ES-I3 (cell line): ENCODE measurements around the gene ABCF3.

Experiments used
- H3K36me3 ChIP-seq: 2 replicates; pipeline ENCODE4 v1.6.1; 2013; ENCODE audit warnings: mild to moderate bottlenecking, low read length, control low read depth, moderate library complexity; ENCODE audit not compliant: insufficient read depth
- H3K4me1 ChIP-seq: 2 replicates; pipeline ENCODE4 v1.6.1; 2013; ENCODE audit warnings: mild to moderate bottlenecking, control low read depth, low read length; ENCODE audit not compliant: insufficient read depth
- H3K9ac ChIP-seq: 2 replicates; pipeline ENCODE4 v1.6.1; 2013; ENCODE audit warnings: low read depth, mild to moderate bottlenecking, low read length, moderate library complexity
- H3K9me3 ChIP-seq: 2 replicates; pipeline ENCODE4 v1.6.1; 2013; ENCODE audit warnings: mild to moderate bottlenecking, low read length, moderate library complexity; ENCODE audit not compliant: control insufficient read depth, insufficient read depth

ABCF3 gene

DNA sequence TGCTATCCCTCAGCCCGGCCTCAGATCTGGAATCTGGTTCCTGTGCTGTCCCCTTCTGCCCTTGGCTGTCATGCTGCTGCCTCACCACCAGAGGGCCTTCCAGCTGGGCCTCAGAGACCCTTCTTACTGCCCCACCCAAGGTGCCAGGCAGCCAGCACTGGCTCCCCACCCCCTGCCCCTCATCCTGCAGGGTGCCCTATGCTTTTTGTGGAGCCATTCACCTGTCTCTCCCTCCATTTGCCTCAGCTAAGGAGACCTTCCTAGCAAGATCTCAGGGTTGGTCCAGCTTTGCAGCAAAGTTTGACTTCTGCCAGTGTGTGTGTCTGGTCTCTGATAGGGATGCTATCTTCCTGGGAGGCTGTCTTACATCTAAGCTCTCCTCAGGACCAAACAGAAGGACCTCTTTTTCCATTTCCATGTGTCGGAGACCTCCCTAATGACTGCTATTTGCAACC is 41.5 kb downstream of the ABCF3 start:
- no peak overlapping the region for H3K9ac ChIP-seq

DNA sequence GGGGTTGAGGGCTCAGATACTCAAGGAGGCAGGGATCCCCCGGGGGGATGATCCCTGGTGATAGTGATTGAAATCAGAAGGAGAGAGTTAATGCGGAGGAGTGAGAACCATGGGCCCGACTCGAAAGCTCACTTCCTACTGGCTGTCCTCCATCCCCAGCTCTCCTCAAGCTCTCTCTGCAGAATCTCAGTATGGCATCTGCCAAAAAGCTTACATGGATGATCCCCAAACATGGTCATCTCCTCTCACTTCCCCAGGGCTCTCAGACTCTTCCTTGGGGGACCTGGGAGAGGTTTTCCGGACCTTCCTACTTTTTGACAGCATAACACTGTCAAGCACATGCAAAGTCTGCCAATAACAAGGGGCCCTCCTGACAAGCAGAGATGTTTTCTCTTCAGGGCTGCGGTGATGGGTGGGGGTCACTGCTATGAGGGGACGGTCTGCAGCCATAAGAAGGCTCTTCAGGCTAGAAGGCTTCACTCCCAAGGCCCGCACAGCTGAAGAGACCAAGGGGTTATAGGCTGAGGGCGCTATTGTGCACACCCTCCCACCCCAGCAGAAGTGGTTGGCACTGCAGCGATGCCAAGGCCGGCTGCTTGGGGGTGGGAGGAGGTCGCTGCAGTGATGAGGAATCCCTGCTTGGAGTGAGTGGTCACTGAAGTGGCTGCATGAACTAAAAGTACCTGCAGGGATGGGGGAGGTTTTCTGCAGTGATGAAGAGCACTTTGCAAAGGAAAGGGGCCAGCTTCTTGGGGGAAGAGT is 42.6 kb downstream of the ABCF3 start:
- no peaks in the 10 kb centered on the region for H3K36me3 ChIP-seq
- no peaks in the 10 kb centered on the region for H3K9me3 ChIP-seq
- no peaks in the 10 kb centered on the region for H3K4me1 ChIP-seq
- peak overlapping the region; percentile 50; the same call in 1 of the 2 replicates for H3K9ac ChIP-seq

More for the DNA sequence above, 41.5 kb downstream of the ABCF3 start:
- H3K9me3 ChIP-seq, result no peaks in the 10 kb centered on the region
- H3K4me1 ChIP-seq, result no peaks in the 10 kb centered on the region
- H3K36me3 ChIP-seq, result no peaks in the 10 kb centered on the region

DNA sequence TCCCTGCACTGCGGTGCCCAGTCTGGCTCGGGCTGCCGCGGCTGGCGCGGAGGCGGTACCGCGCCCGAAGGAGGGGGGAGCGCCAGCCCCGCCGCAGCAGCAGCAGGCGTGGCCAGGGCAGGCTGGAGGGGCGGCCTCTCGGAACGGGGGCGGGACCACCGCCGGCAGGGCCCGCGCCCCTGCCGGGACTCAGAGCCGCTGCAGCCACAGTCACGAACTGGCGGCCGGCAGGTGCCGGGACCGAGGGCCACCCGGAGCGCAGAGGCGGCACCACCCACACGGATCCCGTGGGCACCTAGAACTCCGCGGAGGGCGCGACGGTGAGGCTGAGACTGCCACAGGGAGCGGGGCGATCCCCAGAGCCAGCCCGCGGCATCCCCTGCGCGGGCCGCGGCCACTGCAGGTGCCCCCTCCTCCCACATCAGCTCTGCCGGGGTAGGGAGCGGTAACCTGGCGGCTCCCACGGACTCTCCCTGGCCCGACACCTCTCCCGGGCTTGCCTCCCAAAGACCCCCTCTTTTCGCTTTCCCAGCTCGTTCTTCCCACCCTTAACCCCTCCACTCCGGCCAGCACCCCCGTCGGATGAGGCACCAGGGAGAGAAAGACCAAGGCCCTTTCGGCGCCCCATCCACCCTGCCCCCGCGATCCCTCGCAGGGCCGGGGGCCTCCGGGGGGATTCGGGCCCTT is 43.5 kb downstream of the ABCF3 start, which contains the start of gene VWA5B2:
TSS of gene VWA5B2 (plus strand) at position 192 of the 687 bp plus-strand sequence. CDS start 944 bp downstream, outside the sequence.
- H3K4me1 ChIP-seq, result no peaks in the 10 kb centered on the region
- H3K36me3 ChIP-seq, result no peaks in the 10 kb centered on the region
- peak within 1 kb of the TSS; percentile 50; the same call in 1 of the 2 replicates for H3K9ac ChIP-seq
- no peaks in the 10 kb centered on the region for H3K9me3 ChIP-seq

DNA sequence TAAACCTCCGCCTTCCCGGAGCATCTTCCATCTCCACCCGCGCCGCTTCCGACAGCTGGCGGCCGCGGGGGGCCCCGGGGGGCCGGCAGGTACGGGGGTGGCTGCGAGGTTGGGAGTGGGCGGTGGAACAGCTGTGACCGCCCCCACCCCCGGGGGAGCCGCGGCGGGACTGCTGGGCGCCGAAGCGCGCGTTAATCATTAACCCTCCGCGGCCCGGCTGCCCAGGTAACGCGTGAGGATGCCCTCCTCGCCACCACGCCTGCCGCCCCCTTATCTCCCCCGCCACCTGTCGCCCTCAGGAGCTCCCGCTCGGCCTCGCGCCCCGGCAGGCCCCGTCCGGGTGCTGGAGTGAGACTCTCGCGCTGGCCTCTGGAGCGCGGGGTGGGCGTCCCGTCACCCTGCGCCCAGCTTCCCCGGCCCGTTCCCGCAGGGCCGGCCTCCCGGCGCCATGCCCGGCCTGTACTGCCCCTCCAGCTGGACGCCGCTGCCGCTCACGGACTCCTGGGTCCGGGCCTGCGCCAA is 44.1 kb downstream of the ABCF3 start:
- Histone ChIP-seq H3K9ac (peak overlapping the region; percentile 50; the same call in 1 of the 2 replicates), H3K9me3 (no peaks in the 10 kb centered on the region), H3K36me3 (no peaks in the 10 kb centered on the region), H3K4me1 (no peaks in the 10 kb centered on the region)

DNA sequence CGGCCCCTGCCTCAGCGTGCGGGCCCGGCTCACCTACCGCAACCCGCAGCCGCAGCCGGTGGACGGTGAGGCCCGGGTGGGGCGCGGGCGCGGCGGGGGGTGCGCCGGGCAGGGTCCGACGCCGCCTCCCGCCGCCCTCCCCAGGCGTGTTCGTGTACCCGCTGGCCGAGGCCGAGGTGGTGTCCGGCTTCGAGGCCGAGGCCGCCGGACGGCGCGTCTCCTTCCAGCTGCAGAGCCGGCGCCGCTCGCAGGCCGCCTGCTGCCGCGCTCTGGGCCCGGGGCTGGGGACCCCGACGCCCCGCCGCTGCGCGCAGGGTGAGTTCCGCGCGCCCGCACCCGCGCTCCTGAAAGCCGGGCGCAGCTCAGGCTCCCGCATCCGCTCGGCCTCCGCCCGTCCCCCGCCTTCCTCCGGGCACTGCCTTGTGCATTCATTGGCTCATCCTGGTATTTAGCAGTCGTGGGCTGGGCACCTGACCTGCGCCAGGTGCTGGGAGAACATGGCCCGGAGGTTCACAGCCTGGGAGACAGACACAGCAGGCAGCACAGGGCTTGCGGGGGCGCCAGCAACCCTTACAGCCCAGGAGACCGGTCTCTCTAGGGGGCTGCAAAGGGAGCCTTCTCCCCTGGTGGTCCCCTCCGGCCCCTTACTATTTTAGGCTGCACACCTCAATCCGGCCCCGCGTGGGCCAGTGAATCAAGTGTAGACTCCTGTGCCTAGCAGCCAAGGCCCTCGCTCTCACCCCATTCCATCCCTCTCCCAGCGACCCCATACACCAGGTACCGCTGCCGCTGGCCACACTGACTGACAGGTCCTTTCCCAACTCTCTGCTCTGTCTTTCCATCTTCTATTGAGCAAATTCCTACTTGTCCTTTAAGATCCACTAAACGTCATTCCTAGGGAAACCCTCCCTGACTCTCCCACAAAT is 44.9 kb downstream of the ABCF3 start:
- no peaks in the 10 kb centered on the region for H3K9me3 ChIP-seq
- no peaks in the 10 kb centered on the region for H3K4me1 ChIP-seq
- peak overlapping the region; percentile 50; the same call in 1 of the 2 replicates for H3K9ac ChIP-seq
- no peaks in the 10 kb centered on the region for H3K36me3 ChIP-seq

DNA sequence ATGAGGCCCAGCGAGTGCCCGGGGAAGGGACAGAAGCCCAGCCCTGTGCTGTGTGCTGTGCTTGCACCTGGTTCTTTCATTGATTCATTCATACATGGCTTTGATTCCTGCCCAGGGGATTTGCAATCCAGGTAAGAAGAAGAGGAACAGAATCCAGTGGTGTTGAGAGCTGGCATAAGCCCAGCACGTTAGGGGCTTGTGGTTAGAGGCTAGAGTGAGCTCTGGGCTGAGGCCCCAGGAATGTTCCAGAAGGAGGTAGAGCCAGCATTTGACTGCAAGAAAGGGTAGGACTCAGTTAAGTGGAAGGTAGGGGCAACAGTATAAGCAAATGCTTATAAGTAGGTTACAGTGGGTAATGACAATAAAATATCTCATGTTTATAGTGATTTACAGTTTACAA is 45.7 kb downstream of the ABCF3 start:
- H3K9ac ChIP-seq, result no peak overlapping the region
- no peaks in the 10 kb centered on the region for H3K4me1 ChIP-seq
- no peaks in the 10 kb centered on the region for H3K9me3 ChIP-seq
- no peaks in the 10 kb centered on the region for H3K36me3 ChIP-seq

DNA sequence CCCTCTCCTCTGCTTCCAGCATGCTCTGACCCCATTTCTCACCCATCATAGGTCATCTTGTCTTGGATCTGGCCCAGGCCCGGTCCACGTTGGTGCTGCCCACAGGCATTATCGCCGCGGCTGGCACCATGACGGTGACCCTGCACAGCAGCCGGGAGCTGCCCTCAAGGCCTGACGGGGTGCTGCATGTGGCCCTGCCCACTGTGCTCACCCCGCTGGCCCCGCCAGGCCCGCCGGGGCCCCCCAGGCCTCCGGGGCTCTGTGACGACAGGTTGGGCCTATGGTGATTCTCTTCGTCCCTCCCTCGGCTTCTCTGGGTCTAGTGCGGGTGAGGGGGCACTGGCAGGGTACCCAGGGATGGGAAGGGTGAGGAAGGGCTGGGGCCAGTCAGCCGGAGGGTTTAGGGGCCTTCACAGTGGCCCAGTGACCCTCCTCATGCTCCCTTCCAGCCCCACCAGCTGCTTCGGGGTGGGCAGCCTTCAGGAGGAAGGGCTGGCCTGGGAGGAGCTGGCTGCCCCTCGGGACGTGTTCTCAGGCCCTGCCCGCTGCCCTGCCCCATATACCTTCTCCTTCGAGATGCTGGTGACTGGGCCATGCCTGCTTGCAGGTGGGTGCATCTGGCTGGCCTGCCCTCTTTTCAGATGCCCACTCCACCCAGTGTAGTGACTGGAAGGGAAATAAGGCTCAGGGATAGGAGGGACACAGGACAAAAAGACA is 47.3 kb downstream of the ABCF3 start:
- Histone ChIP-seq H3K9ac (no peak overlapping the region), H3K36me3 (no peaks in the 10 kb centered on the region), H3K9me3 (no peaks in the 10 kb centered on the region), H3K4me1 (no peaks in the 10 kb centered on the region)

DNA sequence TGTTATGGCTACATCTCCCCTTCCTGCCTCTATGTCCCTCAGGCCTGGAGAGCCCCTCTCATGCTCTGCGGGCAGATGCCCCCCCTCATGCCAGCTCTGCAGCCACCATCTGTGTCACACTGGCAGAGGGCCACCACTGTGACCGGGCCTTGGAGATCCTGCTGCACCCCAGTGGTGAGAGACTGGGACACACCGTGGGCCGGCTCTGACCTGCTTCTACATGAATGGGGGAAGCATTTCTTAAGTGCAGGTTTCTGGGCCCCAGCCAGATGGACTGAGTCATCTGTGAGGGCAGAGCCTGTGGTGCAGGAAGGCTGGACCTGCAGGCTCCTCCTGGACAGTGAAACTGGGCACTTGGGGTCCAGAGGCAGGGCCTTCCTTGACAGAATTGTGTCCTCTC is 48.2 kb downstream of the ABCF3 start:
- H3K4me1 ChIP-seq, result no peaks in the 10 kb centered on the region
- H3K36me3 ChIP-seq, result no peaks in the 10 kb centered on the region
- H3K9me3 ChIP-seq, result no peaks in the 10 kb centered on the region
- no peak overlapping the region for H3K9ac ChIP-seq

DNA sequence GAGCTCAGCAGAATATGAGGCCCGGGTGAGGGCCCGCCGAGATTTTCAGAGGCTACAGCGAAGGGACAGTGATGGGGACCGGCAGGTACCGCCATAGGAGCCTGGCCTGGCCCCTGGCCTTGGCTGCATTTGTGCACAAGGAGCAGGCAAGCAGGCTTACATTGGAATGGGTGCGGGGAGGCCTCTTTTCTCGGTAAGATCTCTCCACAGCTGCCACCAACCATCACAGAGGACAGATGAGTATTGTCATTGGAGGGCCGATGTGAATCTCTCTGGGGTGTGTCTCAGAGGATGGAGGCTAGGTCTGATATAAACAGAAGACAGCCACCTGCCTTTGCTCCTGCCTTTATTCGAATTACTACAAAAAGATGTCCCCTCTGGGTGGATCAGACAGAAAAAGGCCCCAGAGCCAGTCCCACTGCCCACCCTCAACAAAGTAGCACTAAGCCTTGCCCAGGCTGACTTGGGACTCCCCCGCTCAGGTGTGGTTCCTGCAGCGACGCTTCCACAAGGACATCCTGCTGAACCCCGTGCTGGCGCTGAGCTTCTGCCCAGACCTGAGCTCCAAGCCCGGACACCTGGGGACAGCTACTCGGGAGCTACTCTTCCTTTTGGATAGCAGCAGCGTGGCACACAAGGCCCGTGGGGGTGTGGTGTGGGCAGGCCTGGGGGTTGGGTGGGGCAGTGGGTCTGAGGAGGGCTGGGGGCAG is 48.8 kb downstream of the ABCF3 start:
- Histone ChIP-seq H3K9ac (no peak overlapping the region), H3K36me3 (no peaks in the 10 kb centered on the region), H3K9me3 (no peaks in the 10 kb centered on the region), H3K4me1 (no peaks in the 10 kb centered on the region)

DNA sequence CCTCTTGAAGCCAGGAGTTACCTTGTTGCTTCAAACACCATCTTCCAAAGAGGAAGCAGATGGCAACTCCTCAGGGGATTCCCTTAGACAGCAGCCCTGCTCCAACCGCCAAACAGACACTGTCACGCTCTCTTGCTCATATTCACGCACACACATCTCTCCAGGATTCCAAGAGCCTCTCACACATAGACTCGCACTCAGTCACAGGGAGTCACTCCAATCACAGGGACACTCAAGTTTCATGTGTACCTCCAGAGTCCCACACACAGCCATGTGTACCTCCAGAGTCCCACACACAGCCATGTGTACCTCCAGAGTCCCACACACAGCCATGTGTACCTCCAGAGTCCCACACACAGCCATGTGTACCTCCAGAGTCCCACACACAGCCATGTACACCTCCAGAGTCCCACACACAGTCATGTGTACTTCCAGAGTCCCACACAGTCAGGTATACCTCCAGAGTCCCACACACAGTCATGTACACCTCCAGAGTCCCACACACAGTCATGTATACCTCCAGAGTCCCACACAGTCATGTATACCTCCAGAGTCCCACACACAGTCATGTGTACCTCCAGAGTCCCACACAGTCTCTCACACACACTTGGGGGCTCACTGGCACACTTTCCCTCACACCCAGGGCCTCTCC is 49.5 kb downstream of the ABCF3 start:
- no peaks in the 10 kb centered on the region for H3K9me3 ChIP-seq
- H3K4me1 ChIP-seq, result no peaks in the 10 kb centered on the region
- H3K36me3 ChIP-seq, result no peaks in the 10 kb centered on the region
- H3K9ac ChIP-seq, result no peak overlapping the region

DNA sequence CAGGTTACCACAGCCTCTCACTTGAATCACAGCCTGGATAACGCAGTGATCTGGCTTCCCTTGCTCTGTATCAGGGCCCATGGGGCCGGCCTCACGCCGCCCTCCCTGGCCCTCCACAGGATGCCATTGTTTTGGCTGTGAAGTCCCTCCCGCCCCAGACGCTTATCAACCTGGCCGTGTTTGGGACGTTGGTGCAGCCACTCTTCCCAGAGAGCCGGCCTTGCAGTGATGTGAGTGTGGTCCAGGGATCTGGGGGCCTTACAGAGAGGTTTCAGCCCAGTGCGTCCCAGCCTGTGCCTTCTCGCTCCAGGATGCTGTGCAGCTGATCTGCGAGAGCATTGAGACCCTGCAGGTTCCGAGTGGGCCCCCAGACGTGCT is 50.0 kb downstream of the ABCF3 start:
- no peaks in the 10 kb centered on the region for H3K4me1 ChIP-seq
- no peak overlapping the region for H3K9ac ChIP-seq
- no peaks in the 10 kb centered on the region for H3K36me3 ChIP-seq
- H3K9me3 ChIP-seq, result no peaks in the 10 kb centered on the region

DNA sequence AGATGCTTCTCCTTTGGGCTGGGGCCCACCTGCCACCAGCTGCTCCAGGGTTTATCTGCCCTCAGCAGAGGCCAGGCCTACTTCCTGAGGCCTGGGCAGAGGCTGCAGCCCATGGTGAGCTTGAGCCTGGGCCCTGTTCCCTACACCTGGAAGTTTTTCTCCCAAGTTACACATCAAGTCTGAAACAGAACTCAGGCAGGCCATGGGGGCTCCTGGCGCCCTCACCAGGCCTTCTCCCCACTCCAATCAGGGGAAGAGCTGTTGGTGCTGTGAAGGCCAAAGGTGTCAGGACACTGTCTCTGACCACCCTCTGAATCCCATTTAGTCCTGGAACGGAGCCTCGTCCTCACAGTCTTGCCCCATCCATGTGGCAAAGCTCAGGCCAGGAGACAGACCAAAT is 50.6 kb downstream of the ABCF3 start:
- H3K9ac ChIP-seq, result no peak overlapping the region
- no peaks in the 10 kb centered on the region for H3K36me3 ChIP-seq
- no peaks in the 10 kb centered on the region for H3K9me3 ChIP-seq
- H3K4me1 ChIP-seq, result no peaks in the 10 kb centered on the region

DNA sequence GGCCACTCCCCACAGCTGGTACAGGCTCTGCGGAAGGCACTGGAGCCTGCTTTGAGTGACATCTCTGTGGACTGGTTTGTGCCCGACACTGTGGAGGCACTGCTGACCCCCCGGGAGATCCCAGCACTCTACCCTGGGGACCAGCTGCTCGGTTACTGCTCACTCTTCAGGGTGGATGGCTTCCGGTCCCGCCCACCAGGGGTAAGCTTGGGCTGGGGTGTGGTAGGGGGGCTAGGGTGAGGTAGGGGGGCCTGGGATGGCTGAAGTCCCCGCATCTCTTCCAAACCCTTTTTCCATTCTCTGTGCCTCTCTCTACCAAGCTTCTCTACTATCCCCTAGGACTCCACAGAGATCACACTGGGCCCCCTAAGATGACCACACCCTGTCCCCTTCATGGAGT is 51.2 kb downstream of the ABCF3 start:
- no peaks in the 10 kb centered on the region; the same call in 1 of the 2 replicates for H3K36me3 ChIP-seq
- H3K9me3 ChIP-seq, result no peaks in the 10 kb centered on the region
- no peak overlapping the region for H3K9ac ChIP-seq
- H3K4me1 ChIP-seq, result no peaks in the 10 kb centered on the region
